Measurements from ENCODE around the gene PNPLA6. TPM values are rescaled to one million over a fixed set of nuclear protein-coding genes. Genes with fewer than 3 reads are reported as not detected.
A peak's percentile ranks its signal among the peaks of the same experiment; 100 is the strongest.

PNPLA6 gene
- total RNA-seq, 3 donors from 2014 or later, result 85.7 to 136 (median 121) TPM

DNA sequence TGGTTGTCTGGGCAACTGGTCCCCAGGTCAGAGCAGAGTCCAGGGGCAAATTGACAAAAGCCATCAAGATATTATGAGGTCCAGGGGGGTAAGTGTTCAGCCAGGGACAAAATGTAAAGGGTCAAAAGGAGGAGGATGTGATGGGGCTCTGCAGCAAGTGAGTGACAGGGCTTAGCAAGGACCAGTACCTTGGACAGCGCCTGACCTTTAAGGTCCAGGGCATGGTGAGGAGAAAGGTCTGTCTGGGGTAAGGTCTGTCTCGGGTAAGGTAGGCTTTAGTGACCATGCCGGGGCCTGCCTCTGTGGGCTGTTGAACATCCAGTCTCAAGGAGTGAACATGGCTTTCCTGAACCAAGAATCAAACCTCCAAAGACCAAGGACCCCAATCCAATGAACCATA is 25.9 kb upstream of the PNPLA6 start:
- no peaks in the 10 kb centered on the region for H3K9me3 ChIP-seq
- H3K4me3 ChIP-seq, result no peak overlapping the region
- intact Hi-C loops (cut with DNase I, micrococcal nuclease), result no loop called here
- DNase-seq (no peak), ATAC-seq (no peak)
- TF ChIP-seq, protein P1, sequence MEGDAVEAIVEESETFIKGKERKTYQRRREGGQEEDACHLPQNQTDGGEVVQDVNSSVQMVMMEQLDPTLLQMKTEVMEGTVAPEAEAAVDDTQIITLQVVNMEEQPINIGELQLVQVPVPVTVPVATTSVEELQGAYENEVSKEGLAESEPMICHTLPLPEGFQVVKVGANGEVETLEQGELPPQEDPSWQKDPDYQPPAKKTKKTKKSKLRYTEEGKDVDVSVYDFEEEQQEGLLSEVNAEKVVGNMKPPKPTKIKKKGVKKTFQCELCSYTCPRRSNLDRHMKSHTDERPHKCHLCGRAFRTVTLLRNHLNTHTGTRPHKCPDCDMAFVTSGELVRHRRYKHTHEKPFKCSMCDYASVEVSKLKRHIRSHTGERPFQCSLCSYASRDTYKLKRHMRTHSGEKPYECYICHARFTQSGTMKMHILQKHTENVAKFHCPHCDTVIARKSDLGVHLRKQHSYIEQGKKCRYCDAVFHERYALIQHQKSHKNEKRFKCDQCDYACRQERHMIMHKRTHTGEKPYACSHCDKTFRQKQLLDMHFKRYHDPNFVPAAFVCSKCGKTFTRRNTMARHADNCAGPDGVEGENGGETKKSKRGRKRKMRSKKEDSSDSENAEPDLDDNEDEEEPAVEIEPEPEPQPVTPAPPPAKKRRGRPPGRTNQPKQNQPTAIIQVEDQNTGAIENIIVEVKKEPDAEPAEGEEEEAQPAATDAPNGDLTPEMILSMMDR (IDR thresholded peaks at IDR 0.05), result no peak
- no peaks in the 10 kb centered on the region for H3K36me3 ChIP-seq (ENCODE audit: low read depth)
- peaks cover 9% of the 10 kb centered on the region for H3K4me1 ChIP-seq (ENCODE audit: low read depth)

DNA sequence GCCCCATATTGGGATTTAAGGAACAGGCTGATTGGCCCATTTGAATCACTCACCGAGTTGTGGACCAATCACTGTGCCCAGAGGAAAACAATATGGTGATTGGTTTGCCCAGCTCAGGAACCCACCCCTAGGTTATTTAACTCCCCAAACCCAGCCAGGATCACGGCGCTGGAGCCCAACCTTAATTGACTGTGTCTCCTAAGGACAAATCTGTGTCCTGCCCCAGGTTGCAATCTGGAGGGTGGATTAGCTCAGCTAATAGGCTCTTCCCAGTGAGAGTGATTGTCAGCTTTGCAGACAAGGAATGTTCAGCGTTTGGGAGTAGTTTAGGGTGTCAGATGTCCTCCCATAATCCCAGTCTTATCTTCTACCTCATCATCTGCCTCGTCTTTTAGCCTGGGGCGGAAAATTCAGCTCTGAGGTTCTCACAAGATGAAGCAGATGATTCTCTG is 23.1 kb upstream of the PNPLA6 start:
- DNase-seq, result no peak
- ATAC-seq, result no peak
- no peaks in the 10 kb centered on the region for H3K36me3 ChIP-seq (ENCODE audit: low read depth)
- TF ChIP-seq, protein P1 (IDR thresholded peaks at IDR 0.05), result no peak
- no peak overlapping the region for H3K4me3 ChIP-seq
- no peaks in the 10 kb centered on the region for H3K9me3 ChIP-seq
- peaks cover 5% of the 10 kb centered on the region for H3K4me1 ChIP-seq (ENCODE audit: low read depth)
- intact Hi-C loops (cut with DNase I, micrococcal nuclease), result no loop called here

DNA sequence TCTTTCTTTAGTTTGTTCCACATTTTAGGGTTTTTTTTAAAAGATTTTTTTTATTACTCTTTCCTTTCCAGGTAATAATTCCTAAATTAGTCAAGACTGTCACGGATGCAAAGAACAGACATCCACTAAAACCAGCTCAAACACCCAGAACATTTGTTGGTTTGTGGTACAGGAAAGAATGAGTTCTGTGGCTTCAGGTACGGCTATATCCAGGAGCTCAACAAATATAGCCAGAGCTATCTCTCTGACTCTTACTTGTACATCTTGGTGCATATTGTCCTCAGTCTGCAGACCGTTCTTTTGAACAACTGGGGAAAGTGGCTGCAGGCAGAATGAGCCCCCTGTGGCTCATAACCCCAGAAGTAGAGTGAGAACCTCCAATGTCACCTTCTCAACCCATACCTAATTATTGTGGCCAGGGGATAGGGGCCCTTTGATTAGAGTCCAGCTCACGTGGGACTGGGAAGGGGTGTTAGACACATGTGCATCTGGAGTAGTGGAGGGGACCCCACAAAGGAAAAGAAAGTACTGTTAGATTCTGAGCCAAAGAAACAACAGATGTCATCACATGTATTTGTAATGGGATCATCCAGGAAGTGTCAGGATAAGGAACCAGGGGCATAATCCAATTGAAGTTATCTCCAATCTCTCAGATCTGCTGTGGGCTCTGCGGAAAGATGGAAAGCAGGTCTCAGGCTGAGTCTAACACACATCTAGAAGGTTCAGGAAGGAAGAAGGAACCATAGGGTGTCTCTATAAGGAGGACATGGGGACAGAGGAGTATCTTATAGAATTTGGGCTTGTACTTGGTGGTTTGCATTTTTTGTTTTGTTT is 21.5 kb upstream of the PNPLA6 start:
- TF ChIP-seq, protein P1 (IDR thresholded peaks at IDR 0.05), result no peak
- ATAC-seq (no peak), DNase-seq (no peak)
- Histone ChIP-seq H3K4me1 (ENCODE audit: low read depth) (peaks cover 5% of the 10 kb centered on the region), H3K36me3 (ENCODE audit: low read depth) (no peaks in the 10 kb centered on the region), H3K4me3 (no peak overlapping the region), H3K9me3 (no peaks in the 10 kb centered on the region)
- intact Hi-C loops (cut with DNase I, micrococcal nuclease), result no loop called here

DNA sequence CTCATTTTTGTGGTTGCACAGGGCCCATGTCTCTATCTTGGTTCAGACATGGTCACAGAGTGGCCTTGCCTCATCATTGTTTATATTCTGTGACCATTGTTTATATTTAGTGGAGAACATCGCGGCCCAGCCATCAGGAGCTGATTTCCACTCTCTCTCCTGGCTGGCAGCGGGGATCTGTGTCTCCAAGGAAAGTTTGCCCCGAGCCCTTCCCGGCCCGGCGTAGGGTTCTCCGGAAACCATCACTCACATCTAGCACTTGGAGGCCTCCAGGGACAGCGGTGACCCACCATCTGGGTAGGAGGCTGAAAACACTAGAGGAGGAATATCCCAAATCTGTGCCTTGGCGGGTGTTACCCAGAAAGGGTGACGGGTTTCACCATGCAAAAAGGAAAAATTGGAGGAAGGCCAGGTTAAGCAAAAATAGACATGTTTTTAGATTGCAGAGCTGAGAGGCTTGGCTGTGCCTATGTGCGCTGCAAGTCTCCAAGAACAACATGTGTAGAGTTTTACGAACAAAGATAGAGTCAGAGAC is 20.3 kb upstream of the PNPLA6 start:
- ATAC-seq (peak; percentile 2), DNase-seq (peak in 1 of 3 donors; percentile 58)
- no peaks in the 10 kb centered on the region for H3K9me3 ChIP-seq
- peaks cover 5% of the 10 kb centered on the region for H3K4me1 ChIP-seq (ENCODE audit: low read depth)
- H3K36me3 ChIP-seq (ENCODE audit: low read depth), result no peaks in the 10 kb centered on the region
- intact Hi-C loops (cut with DNase I, micrococcal nuclease), result no loop called here
- H3K4me3 ChIP-seq, result no peak overlapping the region
- TF ChIP-seq, protein P1 (IDR thresholded peaks at IDR 0.05), result no peak

DNA sequence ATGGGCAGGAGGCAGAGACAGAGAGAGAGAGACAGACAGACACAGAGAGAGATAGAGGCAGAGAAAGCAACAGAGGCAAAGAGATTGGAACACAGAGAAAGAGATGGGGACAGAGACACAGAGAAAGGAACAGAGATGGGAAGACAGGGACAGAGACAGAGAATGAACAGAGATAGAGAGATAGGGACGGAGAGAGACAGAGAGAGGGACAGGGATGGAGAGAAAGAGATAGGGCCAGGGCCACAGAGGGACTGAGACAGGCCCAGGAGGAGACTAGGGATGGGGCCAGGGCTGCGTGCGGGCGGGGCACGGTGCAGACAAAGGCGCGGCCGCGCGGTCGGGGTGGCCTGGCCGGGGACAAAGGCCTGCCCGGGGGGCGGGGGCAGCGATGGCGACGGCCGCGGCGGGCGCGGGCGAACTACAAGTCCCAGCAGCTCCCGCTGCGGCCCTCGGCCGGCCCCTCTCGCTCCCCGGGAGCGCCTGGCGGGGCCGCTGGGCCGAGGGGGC is 19.8 kb upstream of the PNPLA6 start, which contains the start of gene ZNF358:
ZNF358 (plus strand) TSS at position 459 of the 507 bp plus-strand sequence. CDS start 3,140 bp downstream, outside the sequence.
- no peaks in the 10 kb centered on the region for H3K36me3 ChIP-seq (ENCODE audit: low read depth)
- DNase-seq (peak; percentile 85 to 90 (median 86)), ATAC-seq (peak; percentile 96)
- TF ChIP-seq, protein P1 (IDR thresholded peaks at IDR 0.05), result no peak
- H3K9me3 ChIP-seq, result no peaks in the 10 kb centered on the region
- H3K4me3 ChIP-seq, result peak within 1 kb of the TSS; percentile 34
- H3K4me1 ChIP-seq (ENCODE audit: low read depth), result peaks cover 5% of the 10 kb centered on the region
- intact Hi-C loops (cut with DNase I, micrococcal nuclease), result no loop called here
